SHP77 (cell line): Measurements from ENCODE around the gene SEMA4D.

Experiments
- DNase-seq, 2 experiments: peaks; one replicate each; lab custom pipeline; 2025; lab: John Stamatoyannopoulos, UW

Gene SEMA4D

DNA sequence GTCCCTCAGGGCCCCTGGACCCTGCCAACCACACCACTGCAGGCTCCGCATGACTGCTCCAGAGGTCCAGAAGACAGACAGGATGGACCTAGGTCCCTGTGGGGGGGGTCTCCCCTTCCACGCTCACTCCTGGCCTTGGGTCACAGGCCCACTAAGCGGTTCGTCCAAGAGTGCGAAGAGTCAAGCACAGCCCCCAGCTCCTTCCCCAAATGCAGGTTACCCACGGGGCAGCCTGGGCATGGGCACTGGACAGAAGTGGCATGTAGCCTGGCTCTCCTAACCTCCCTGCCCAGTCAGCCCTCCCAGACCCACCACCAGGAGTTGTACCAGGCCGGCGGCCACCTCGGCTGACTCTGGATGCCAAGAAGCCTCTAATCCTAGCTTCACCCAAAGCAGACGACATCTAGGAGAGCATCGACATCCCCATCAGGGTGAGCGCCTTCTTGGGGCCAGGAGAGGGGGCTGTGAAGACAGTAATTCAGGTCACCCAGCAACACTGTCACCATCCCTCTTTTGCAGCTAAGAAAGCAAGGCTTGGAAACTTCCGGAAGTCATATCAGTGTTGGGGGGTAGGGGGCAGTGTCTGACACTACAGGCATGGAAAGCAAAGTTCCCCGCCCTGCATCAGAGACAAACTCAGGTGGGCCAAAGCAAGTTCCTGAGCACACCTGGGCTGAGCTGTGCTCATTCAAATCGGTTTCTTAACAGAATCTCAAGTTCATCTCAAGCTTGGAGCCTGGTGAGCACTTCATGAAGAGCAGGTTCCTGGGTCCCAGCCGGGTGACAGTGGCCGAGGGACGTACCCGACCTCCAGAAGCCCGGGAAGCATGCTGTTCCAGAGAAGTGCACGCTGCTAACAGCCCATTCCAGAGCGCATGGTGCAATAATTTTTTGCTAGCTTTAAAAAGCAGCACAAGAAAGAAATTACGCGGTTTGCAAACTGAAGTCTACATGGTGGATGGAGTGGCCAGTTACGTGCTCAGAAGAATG, 68.7 kb downstream of the SEMA4D start:
- DNase-seq = no peak

- no peak for DNase-seq
Measured at GRCh38 chr9:89428222-89428761, 69.6 kb downstream of the SEMA4D start.

GRCh38 chr9:89427621-89428221, 70.2 kb downstream of the SEMA4D start:
- DNase-seq = no peak

GRCh38 chr9:89426384-89426961, 71.4 kb downstream of the SEMA4D start:
- no peak for DNase-seq

- DNase-seq = no peak
Measured at GRCh38 chr9:89425921-89426383, 72.0 kb downstream of the SEMA4D start.

DNA sequence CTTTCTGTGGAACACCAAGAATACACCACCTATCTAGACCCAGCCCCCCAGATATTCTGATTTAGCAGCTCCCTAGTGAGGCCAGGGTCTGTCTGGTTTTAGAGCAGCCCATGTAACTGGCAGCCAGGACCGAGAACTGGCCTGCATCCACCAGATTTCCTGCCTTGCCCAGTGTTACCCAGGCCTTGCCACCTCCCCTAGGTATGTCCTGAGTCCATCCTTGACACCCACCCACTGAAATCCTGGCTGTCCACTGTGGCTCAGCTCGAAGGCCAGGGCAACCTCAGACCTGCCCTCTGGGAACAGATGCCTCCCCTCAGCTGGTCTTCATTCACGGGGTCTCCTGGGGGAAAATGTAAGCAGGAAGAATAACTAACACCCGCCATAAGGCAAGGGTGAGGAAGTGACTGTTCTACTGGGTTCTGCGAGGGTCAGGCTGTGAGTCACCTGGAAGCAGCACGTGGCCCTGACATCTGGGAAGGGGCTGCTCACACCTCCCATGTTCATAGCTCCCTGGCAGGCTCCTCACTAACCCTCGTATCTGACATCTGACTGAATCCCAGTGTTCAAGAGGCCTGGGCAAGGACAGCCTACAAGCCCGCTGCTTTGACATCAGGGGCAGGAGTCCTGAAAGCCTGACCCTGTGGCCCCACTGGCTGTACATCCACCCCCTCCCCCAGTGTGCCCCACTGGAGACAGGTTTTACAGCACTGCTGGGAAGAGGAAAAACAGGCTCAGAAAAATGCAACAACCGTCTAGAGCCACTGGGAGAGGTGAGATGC, 72.7 kb downstream of the SEMA4D start:
- DNase-seq = no peak

GRCh38 chr9:89422151-89422975, 75.5 kb downstream of the SEMA4D start:
- no peak for DNase-seq

- no peak for DNase-seq
Measured at GRCh38 chr9:89421595-89421994, 76.3 kb downstream of the SEMA4D start.

GRCh38 chr9:89420397-89421178, 77.3 kb downstream of the SEMA4D start:
- no peak for DNase-seq

DNA sequence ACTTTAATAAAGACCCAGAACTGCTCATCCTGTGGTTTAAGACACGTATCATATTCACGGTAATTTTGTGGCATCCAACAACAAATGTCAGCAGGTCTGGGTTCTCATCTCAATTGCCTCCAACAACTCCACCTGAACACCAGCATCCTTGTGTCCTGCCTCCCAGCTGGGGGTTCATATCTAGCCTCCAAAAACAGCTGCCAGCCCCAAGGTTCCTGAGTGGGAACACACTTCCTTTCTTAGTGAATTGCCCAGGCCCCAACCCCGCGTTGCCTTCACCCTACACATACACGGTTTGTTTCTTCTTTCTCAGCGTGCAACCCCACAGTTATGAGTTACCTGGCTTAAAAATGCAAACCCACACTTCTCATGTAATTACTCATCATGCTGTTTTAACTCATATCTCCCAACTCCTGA, 77.9 kb downstream of the SEMA4D start:
- no peak for DNase-seq

- DNase-seq = no peak
Measured at GRCh38 chr9:89418882-89419640, 78.9 kb downstream of the SEMA4D start.

DNA sequence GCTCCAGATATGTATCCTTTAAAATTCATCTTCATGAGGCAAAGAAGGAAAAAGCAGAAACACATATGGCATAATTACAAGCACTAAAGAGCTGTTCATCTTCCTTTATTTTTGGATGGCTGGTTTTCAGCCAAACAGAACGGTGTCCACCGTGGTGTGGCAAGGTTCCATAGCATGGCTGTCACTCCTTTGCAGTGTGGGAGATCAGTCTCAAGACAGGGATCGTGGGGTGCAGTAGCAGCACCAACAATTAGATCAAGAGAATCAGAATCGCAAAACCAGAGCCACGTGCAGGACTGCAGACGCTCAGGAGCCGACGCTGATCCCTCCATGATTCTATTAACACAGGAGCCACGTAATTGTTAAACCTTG, 79.5 kb downstream of the SEMA4D start:
- no peak for DNase-seq

DNA sequence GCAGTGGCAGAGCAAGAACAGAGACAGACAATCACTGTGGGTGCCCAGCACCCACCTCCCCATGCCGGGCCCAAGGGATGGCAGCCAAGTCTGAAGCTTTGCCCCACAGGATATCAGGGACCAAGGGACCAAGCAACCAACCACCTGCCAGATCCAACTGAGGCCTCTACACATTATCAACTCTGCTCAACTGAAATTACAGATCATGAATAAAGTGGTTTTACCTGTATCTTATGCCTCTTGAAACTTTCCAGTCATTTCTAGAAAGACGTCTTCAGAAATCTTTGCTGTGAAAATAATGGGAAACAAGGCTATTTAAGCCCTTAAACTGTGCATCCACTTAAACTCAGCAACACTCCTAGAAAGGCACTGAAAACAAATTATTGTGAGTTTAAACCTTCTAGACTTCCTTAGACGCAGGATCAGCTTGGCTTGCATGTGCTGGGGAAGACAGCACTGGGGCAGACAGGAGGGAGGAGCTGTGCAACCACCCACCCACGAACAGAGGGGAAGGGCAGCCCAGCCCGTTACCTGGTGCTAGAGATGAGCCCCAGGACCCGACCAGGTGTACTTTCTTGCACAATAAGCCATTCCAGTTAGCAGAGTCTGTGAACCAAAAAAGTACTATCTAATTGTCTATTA, 80.0 kb downstream of the SEMA4D start:
- no peak for DNase-seq

DNA sequence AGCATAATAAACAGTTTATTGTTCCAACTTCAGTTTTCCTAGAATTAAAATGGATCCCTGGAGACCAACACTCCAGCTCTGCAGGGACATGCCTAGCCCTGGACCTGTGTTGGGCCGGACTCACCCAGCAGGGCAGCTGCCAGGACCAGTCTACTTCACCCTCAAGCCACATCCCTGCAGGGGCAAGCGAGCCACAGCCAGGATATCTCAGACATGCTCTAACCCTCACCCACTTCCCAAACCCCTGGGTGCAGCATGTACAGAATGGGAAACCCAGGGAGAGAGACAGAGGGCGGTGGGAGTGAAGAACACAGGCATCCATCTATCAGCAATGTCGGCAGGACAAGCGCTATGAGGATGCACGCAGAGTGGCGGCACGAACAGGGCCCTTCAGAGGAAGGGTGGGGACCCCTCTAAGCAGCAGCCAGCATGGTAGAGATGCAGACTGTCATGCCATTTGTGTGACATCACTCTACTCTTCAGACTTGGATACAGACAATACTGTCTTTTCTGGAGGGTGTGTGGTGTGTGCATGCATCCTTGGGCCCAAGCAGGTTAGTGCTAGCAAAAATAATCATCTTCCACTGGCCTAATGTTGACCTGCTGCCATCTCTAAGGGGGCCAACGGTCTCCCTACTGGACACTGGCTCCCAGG, 83.1 kb downstream of the SEMA4D start:
- DNase-seq = no peak

DNA sequence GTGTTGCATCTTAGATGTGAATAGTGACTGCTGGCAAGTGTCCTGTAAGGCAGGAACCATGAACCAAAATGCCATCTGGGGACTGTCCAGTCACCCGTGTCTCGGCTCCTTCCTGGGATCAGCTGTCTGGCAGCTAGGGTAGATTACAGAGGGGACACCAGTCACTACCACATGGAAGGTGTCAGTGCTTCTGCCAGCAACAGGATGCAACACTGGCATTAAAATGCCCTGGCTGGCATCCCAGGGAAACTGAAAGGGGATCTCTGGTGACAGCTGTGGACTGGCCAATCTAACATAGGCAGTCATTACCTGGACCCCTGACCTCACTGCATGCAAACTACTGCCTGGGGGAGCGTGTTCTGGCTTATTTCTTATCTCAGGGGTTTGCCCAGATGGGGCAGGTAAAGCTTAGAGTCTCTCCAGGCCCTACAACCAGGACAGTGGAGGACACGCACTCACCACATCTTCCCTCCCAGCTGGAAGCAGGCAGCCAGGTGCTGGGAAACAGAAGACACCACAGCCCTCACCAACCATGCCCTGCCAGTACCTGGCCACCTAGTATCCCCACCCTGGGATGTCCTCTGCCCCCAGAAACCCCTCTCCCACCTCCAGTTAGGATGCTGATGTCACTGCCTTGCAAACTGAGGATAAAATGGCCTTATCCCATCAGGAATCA, 83.8 kb downstream of the SEMA4D start:
- no peak for DNase-seq

DNA sequence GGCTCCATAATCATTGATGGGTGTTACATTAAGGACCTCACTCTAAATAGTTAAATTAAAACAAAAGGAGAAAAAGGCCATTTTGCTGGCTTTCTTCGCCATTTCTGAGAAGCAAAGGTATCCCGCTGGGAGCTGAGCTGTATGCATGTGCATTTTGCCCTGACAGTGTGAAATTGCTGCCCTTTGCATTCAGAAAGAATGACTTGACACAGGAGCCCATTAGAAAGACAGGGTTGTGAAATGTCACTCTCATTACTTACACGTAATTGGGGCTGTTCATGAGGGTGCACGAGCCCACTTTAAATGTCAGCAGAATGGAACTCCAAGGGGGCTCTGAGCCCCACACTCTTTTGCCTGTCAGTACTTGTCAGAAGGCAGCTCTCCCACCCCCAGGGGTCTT, 85.0 kb downstream of the SEMA4D start:
- no peak for DNase-seq

DNA sequence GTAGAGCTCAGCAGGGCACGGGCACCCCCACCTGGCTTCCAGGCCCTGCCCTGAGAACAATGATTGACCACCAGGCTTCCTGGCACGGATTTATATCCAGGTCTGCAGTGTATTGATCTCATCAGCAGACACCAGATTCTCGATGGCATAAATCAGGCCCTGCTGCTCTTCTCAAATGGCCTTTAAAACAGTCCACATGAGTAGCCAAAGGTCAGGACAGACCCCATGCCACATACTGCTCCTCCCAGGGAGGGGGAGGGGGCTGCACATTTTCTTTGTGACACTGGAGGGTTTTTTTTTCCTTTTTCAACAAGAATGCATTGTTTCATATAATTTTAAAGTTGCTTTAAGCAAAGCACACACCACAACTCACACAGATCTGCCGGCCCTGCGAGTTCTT, 85.4 kb downstream of the SEMA4D start:
- no peak for DNase-seq

DNA sequence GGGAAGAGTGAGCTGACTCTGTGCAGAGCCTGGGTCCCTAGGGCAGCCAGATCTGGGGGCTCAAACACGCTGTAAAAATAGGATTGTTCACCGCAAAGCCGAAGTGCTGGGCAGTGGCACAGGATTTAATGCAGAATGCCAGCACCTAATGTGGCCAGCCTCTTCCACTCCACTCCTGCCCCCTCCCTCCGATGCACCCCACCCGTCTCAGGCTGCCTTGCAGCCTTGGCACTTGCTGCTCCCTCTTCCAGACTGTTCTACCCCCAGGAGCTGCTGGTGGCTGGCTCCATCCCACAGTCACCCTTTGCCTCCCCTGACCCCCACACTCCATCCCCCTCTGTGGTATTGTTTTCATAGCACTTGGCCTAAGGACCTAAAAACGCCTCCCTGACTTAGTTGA, 86.2 kb downstream of the SEMA4D start:
- no peak for DNase-seq
